ENCODE data around the gene LRRC8E.

GRCh38 chr19:7897292-7897691 lies 9.0 kb downstream of the LRRC8E start:
- TF ChIP-seq GATA3 (IDR thresholded peaks at IDR 0.05; ENCODE audit: low read depth, low read length): no peak
- TF ChIP-seq GATA2 (IDR thresholded peaks at IDR 0.05; ENCODE audit: low read depth, low read length): no peak
